T-helper 17 cell (primary cell): ENCODE results near the gene SLC31A1. TPM values are rescaled to one million over a fixed set of nuclear protein-coding genes. Genes with fewer than 3 reads are reported as not detected.
"Not testable (repeated sequence)": the region's sequence is repeated elsewhere in the genome, so short reads cannot be mapped to it uniquely, and the experiment has no call there.

ENCODE experiments used
- ATAC-seq: fragments of 150-1000 bp; cut with Tn5 transposase; 2 replicates; pipeline ENCODE4 v1.10.0; 2021; ENCODE audit warnings: mild to moderate bottlenecking, moderate library complexity
- DNase-seq, 3 donors: peaks; one replicate each; pipeline versions ENCODE4 v3.0.0 to v3.0.0-alpha.2; 2020 to 2021
- H3K9me3 ChIP-seq: one replicate; pipeline ENCODE4 v1.7.0; 2013; ENCODE audit warnings: low read length, mild to moderate bottlenecking; ENCODE audit not compliant: control insufficient read depth, poor library complexity, severe bottlenecking
- H3K27ac Mint-ChIP-seq: one replicate; pipeline ENCODE4 v1.8.0; 2022; ENCODE audit warnings: mild to moderate bottlenecking, moderate library complexity, mixed read lengths
- H3K27me3 Mint-ChIP-seq: one replicate; pipeline ENCODE4 v1.8.0; 2022; ENCODE audit warnings: mixed read lengths
- H3K36me3 Mint-ChIP-seq: one replicate; pipeline ENCODE4 v1.8.0; 2022; ENCODE audit warnings: low read depth, mixed read lengths
- H3K4me1 Mint-ChIP-seq: one replicate; pipeline ENCODE4 v1.8.0; 2022; ENCODE audit warnings: mild to moderate bottlenecking, mixed read lengths
- H3K4me3 Mint-ChIP-seq: one replicate; pipeline ENCODE4 v1.8.0; 2022; ENCODE audit warnings: mild to moderate bottlenecking, moderate library complexity, mixed read lengths
- total RNA-seq, 4 donors: library from RNA in 2 of 4; stranded (reverse) in 2 of 4; gene quantifications; one replicate each; pipeline ENCODE4 v1.2.3 and lab custom pipeline; 2022 to 2026

Gene SLC31A1
- total RNA-seq, 2 donors from 2014 or later, result 2.3 to 4.0 TPM

DNA sequence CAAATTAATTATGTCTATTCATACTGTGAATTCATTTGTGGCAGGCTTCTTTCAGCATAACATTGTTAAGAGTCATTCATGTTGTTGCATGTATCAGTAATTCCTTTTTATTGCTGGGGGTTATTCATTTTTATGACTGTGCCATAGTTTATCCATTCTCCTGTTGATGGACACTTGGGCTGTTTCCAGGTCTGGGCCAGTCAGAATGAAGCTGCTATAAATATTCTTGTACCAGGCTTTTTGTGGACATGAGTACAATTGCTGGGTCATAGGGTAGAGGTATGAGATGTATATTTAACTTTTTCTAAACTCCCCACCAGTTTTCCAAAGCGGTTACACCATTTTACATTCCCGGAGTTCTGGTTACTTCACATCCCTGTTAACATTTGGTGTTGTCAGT lies 67.7 kb downstream of the SLC31A1 start:
- no peaks in the 10 kb centered on the region for H3K9me3 ChIP-seq
- H3K27me3 Mint-ChIP-seq, result no peaks in the 10 kb centered on the region
- ATAC-seq (no peak), DNase-seq (no peak)
- peaks cover 4% of the 10 kb centered on the region for H3K4me1 Mint-ChIP-seq
- H3K4me3 Mint-ChIP-seq, result no peak overlapping the region
- H3K27ac Mint-ChIP-seq, result peak overlapping the region; percentile 27
- peaks cover 7% of the 10 kb centered on the region for H3K36me3 Mint-ChIP-seq

GRCh38 chr9:113290052-113290607 lies 68.8 kb downstream of the SLC31A1 start:
- Mint-ChIP-seq H3K27me3 (no peaks in the 10 kb centered on the region), H3K4me3 (no peak overlapping the region), H3K36me3 (peaks cover 7% of the 10 kb centered on the region), H3K27ac (no peak overlapping the region), H3K4me1 (peaks cover 4% of the 10 kb centered on the region)
- ATAC-seq (no peak), DNase-seq (no peak)
- no peaks in the 10 kb centered on the region for H3K9me3 ChIP-seq

- Mint-ChIP-seq H3K4me3 (no peak overlapping the region), H3K4me1 (peaks cover 4% of the 10 kb centered on the region), H3K27me3 (no peaks in the 10 kb centered on the region), H3K27ac (peak overlapping the region; percentile 24), H3K36me3 (peaks cover 5% of the 10 kb centered on the region)
- no peaks in the 10 kb centered on the region for H3K9me3 ChIP-seq
- DNase-seq, result no peak
- ATAC-seq, result no peak
Observed at GRCh38 chr9:113293285-113293878, 72.0 kb downstream of the SLC31A1 start.

- H3K27me3 Mint-ChIP-seq, result peaks cover 17% of the 10 kb centered on the region
- ATAC-seq, H3K9me3 ChIP-seq, H3K27ac Mint-ChIP-seq, DNase-seq, H3K4me3 Mint-ChIP-seq, H3K36me3 Mint-ChIP-seq, H3K4me1 Mint-ChIP-seq: not testable (repeated sequence)
Observed at GRCh38 chr9:113296247-113296646, 74.9 kb downstream of the SLC31A1 start.

DNA sequence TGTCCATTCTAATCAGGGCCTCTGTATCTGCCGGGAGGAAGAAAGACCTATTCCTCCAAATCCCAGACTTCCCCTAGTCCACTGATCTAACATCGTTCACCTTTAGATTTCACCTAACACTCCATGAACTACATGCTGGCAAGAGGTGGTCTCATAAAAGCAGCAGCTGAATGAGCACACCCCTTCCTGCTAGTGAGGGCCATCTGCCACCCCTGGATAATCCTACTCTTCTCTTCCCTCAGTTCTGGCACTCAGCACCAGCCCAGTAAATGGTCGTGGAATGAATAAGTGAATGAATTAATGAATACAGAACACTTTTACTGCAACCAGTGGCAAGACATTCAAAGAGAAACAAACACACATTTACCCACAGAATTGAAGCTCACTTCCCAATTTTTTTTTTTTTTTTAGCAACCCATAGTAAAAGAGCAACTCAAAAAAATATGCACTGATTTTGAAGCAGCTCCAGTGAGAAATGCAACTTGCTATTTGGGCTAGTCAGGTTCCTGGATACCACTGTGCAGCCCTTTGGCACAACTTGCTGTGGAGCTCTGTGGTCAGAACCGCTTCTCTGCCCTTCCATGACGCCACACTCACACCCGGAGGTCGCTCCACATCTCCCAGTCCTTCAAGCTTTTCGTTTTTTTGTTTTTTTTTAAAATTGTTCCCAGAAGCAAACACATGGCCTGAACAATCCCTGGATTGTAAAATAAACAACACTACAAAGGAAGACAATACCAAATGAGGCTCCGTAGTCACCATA lies 75.6 kb downstream of the SLC31A1 start:
- peaks cover 23% of the 10 kb centered on the region for H3K27me3 Mint-ChIP-seq
- no peaks in the 10 kb centered on the region for H3K36me3 Mint-ChIP-seq
- DNase-seq (no peak), ATAC-seq (no peak)
- peak overlapping the region; percentile 12 for H3K4me3 Mint-ChIP-seq
- H3K9me3 ChIP-seq, result no peaks in the 10 kb centered on the region
- peaks cover 5% of the 10 kb centered on the region for H3K4me1 Mint-ChIP-seq
- no peak overlapping the region for H3K27ac Mint-ChIP-seq

DNA sequence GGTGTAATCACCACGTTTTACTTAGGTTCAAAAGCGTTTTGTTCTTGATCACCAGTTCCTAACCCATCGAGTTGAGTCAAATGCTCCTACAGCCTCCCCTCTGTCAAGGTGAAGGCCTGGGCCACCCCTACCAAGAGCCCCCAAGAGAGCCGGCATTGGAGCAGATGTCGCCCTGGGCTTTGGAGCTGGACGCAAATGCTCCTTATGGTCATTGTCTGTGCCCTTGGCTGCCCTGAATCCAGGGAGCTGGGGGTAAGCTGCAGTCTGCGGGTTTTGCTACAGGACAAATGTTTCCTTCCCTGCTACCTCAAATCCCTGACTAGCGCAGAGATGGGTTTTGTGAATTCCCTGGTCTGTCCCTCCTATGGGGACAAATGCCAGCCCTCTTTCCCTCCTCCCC lies 77.0 kb downstream of the SLC31A1 start:
- Mint-ChIP-seq H3K27me3 (peaks cover 36% of the 10 kb centered on the region), H3K4me3 (no peak overlapping the region), H3K36me3 (peaks cover 2% of the 10 kb centered on the region), H3K27ac (no peak overlapping the region), H3K4me1 (peaks cover 5% of the 10 kb centered on the region)
- no peaks in the 10 kb centered on the region for H3K9me3 ChIP-seq
- DNase-seq (no peak), ATAC-seq (no peak)

- peaks cover 2% of the 10 kb centered on the region for H3K36me3 Mint-ChIP-seq
- no peak for DNase-seq
Observed at GRCh38 chr9:113298924-113299770, 77.8 kb downstream of the SLC31A1 start.

DNA sequence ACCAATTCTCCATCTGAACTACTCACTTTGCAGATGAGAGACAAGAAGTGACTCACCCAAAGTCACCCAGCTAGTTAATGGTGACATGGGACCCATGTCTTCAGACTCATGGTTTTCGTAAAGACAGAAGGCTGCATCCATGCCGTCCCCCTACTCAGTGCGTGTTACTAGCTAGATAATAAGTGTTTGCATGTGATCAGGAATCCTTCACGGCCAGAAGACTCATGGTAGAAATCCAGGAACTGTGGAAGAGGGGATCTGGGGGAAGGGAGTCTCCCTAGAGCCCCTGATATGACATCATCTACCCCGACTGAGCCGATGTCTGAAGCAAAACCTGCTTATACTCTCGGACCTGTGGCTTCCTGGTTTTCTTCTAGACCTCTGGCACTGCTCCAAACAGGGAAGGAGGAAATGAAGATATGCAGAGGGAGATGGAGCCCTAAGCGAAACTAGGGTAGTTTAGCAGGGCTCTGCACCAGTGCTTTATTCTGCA lies 78.5 kb downstream of the SLC31A1 start:
- H3K9me3 ChIP-seq, result no peaks in the 10 kb centered on the region
- Mint-ChIP-seq H3K4me3 (no peak overlapping the region), H3K36me3 (peaks cover 2% of the 10 kb centered on the region), H3K4me1 (peaks cover 5% of the 10 kb centered on the region), H3K27ac (no peak overlapping the region), H3K27me3 (peaks cover 39% of the 10 kb centered on the region)
- ATAC-seq (no peak), DNase-seq (no peak)

More at GRCh38 chr9:113298924-113299770, 77.8 kb downstream of the SLC31A1 start:
- Mint-ChIP-seq H3K27me3 (peaks cover 39% of the 10 kb centered on the region), H3K4me3 (no peak overlapping the region), H3K27ac (no peak overlapping the region), H3K4me1 (peaks cover 5% of the 10 kb centered on the region)
- no peaks in the 10 kb centered on the region for H3K9me3 ChIP-seq
- ATAC-seq, result no peak

DNA sequence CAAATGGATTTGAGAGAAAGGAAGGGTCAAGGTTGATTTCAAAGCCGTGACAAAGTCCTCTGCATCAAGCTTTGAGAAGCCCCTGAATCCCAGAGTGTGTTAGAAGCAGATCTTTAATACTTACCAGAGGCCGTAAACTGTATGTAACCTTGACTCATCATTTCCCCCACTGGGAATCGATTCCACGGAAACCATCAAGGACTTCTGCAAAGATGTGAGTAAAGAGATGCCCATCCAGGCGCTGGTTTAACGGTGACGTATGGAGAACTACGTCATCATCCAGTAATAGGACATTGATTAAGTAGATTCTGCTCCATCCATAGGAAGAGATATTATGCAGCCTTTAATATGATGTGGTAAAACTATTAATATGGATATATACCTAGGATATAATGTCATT lies 80.2 kb downstream of the SLC31A1 start:
- ATAC-seq (no peak), DNase-seq (no peak)
- peaks cover 43% of the 10 kb centered on the region for H3K27me3 Mint-ChIP-seq
- H3K36me3 Mint-ChIP-seq, result peaks cover 2% of the 10 kb centered on the region
- no peaks in the 10 kb centered on the region for H3K9me3 ChIP-seq
- H3K4me1 Mint-ChIP-seq, result peaks cover 5% of the 10 kb centered on the region
- H3K27ac Mint-ChIP-seq, result no peak overlapping the region
- no peak overlapping the region for H3K4me3 Mint-ChIP-seq

- ATAC-seq, result no peak
- Mint-ChIP-seq H3K27me3 (peaks cover 43% of the 10 kb centered on the region), H3K36me3 (peaks cover 2% of the 10 kb centered on the region), H3K27ac (no peak within 1 kb of the TSS), H3K4me3 (no peak within 1 kb of the TSS), H3K4me1 (peaks cover 5% of the 10 kb centered on the region)
- DNase-seq, result no peak
- H3K9me3 ChIP-seq, result no peaks in the 10 kb centered on the region
Observed at GRCh38 chr9:113302792-113303418, 81.6 kb downstream of the SLC31A1 start, which contains the start of gene RNF183. RNF183 (minus strand) TSS chr9:113303376; CDS start chr9:113298184, 5,192 bp downstream.

DNA sequence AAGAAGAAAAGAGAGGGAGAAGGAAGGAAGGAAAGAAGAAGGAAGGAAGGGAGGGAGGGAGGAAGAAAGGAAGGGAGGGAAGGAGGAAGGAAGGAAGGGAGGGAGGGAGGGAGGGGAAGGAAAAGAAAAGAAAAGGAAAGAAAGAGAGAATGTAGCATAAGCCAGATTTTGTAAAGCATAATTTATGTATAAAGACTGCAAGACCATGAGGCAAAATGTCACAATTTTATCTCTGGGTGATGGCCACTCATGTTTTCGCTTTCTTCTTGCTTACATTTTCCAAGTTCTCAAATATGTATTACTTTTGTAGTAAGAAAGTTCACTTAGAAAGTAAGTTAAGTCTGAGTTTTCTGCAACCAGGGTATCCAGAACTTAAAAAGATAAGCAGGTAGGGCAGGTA lies 85.2 kb downstream of the SLC31A1 start:
- ATAC-seq (no peak), DNase-seq (no peak)
- Mint-ChIP-seq H3K36me3 (peaks cover 2% of the 10 kb centered on the region), H3K27me3 (peaks cover 23% of the 10 kb centered on the region), H3K4me1 (no peaks in the 10 kb centered on the region), H3K4me3 (no peak overlapping the region), H3K27ac (no peak overlapping the region)
- no peaks in the 10 kb centered on the region for H3K9me3 ChIP-seq

GRCh38 chr9:113307396-113307975 lies 86.1 kb downstream of the SLC31A1 start:
- Mint-ChIP-seq H3K4me1 (no peaks in the 10 kb centered on the region), H3K27ac (no peak overlapping the region), H3K27me3 (peaks cover 15% of the 10 kb centered on the region), H3K36me3 (peaks cover 2% of the 10 kb centered on the region), H3K4me3 (no peak overlapping the region)
- ATAC-seq (no peak), DNase-seq (no peak)
- H3K9me3 ChIP-seq, result no peaks in the 10 kb centered on the region
